GM11168 (cell line): Measurements from ENCODE around the gene ZNF669.

Source experiments
- in situ Hi-C: fragments of 300-500 bp; cut with MboI; formaldehyde crosslinking; loops from one replicate; pipeline ENCODE4 v1.12.0; 2022; ENCODE audit warnings: low sequenced_read_pairs; ENCODE audit not compliant: unreplicated experiment

ZNF669 gene

DNA sequence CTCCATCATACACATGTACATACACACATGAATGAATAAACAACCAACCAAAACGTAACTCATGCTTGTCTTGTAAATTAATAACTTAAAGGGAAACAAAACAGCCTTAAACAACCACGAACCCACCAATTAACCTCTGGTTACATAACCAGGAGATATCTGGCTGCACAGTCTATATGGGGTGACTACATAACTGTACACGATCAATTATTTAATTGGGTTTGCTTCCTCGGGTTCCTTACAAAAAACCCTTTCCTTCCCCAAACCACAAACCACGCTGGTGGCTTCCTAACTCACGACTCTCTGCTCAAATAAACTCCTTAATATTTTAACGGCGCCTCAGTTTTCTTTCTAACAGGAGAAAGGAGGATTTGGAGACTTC, 26.3 kb downstream of the ZNF669 start:
- in situ Hi-C loops: no loop called here

DNA sequence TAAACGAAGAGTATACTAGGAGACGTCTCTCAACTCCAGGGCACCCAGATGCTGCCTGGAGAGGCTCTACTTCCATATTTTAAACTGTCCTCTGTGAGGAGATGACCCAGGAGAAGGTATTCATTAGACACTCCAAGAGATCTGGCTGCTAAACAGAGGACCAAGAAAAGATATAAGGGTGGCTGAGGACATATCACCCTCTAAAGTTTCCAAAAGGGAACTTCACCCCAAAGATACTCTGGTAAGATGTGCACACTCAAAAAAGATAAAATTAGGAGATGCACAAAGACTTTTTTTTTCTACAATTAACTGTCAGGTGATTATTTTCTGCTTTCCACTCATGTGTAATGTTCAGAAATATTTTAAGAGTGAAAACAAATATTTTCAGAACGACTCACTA, 26.9 kb downstream of the ZNF669 start:
- in situ Hi-C loops: no loop called here

DNA sequence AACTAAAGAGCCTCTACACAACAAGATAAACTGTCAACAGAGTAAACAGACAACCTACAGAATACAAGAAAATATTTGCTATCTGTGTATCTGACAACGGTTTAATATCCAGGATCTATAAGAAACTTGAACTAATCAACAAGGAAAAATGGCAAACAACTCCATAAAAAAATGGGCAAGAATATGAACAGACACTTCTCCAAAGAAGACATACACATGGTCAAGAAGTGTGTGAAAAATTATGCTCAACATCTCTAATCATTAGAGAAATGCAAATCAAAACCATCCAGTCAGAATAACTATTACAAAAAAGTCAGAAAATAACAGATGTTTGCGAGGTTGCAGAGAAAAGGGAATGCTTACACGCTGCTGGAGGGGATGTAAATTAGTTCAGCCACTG, 33.5 kb downstream of the ZNF669 start:
- in situ Hi-C loops: no loop called here

DNA sequence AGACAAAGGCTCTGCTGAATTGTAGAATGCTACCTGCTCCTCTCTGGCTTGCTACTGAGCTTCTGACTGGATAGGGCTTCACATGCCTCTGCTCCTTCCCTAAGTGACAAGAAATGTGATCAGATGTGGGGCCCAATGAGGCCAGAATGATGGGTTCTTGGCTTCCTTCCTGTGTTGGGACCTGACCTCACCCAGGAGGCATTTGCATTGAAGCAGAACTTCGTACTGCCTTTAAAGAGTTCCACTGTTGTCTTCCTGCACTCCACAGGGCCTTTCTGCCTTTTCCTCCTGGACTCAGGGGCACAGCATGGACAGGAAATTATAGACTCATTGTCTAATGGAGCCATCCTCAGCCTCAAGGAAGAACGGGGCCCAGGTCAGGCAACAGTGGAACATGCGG, 39.9 kb downstream of the ZNF669 start:
- in situ Hi-C loops: no loop called here

DNA sequence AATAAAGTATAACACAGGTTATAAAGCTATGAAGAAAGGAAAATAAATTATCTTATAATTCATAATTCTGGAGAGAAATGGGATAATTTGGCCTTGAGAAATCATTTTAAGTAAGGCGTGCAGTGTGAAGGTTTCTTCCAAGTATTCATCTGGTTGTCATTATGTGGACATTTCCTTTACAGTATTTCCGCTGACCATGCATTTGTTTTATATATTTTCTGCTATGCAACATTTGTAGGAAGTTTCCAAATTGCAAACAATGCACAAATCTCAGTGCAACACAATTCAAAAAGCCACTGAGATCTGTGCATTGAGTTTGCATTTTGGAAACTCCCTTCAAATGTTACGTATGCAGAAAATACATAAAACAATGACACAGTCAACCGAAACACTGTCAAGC, 43.4 kb downstream of the ZNF669 start:
- in situ Hi-C loops: no loop called here

DNA sequence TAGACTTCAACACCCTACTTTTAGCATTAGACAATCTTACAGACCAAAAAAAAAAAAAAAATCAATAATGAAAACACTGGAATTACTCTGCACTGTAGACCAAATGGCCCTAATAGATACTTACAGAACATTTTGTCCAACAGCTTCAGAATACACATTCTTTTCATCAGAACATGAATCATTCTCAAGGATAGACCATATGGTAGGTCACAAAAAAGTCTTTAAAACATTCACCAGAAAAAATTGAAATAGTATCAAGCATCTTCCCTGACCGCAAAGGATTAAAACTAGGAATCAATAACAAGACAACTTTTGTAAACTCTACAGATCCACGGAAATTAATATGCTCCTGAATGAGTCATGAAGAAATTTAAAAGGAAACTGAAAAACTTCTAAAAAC, 48.1 kb downstream of the ZNF669 start:
- in situ Hi-C loops: no loop called here

DNA sequence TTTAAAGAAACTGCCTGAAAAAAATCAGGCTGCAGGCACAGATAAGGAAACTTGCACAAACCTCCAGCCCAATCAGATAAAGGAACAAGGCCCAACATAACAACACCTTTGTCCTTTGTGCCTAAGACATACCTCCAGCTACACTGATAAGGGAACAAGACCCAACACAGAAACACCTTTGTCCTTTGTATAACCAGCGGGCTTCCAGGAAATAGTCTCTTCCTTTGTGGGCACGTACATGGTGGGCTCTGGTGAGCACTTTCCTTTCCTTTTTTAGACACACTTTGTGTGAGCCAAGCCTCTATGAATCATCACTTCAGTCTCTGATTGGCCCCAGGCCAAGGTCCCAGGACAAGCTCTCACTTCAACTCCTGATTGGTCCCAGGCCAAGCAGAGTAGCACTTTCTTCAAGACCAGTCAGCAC, 49.2 kb downstream of the ZNF669 start:
- in situ Hi-C loops: no loop called here
